ENCODE results near the gene EFCAB6. TPM values are rescaled to one million over a fixed set of nuclear protein-coding genes. Genes with fewer than 3 reads are reported as not detected.

Gene EFCAB6
- total RNA-seq, 1 experiment from 2014 or later, result 0.94 TPM

DNA sequence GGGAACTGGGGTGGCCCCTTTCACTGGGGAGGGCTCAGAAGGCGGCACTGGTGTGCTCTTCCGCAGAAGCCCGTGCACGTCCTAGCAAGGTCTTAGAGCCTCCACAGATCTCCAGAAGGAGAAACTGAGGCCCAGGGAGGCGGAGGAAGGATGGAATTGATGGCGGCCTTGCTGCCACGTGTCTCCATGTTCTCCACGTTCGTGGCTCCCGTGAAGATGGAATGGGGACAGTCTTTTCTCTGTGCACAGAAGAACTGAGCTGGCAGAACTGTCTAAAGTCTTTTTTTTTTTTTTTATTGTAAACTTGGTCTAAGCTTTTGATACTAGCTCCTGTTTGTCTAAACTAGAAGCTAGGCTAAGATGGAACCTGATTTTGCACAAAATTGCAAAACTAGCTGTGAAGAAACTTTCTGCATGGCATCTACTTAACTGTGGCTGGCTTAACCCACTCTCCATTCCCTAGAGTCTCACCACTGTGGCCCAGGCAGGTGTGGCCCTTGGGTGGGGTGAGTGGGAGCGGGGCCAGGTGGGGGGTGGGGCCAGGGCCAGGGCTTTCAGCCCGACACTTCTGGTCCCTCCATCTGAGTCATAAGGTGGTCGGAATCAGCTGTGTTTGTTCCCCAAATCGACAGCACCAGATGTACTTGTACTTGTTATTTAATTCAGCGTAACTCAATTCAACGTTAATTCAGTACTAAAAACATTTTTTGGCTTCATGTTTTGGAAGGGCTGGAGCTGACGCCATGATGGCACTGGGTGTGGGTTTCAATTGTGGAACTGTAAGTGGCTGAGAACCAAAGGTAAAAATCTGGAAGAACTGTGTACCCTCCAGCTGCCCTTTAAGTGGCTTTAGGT, 279.6 kb downstream of the EFCAB6 start:
- ATAC-seq (no peak), DNase-seq (ENCODE audit: low spot score) (no peak)
- H3K4me3 Mint-ChIP-seq, result no peak overlapping the region
- peaks cover 20% of the 10 kb centered on the region for H3K9me3 Mint-ChIP-seq
- ChIA-PET CTCF (interaction anchor here (0.8 to 1.0 kb wide), 2 partner anchors 10 to 352 kb away, joined by 3 read pairs; no protein-coding TSS in a partner anchor), POLR2A (no interaction called here)
- TF ChIP-seq, protein P1, sequence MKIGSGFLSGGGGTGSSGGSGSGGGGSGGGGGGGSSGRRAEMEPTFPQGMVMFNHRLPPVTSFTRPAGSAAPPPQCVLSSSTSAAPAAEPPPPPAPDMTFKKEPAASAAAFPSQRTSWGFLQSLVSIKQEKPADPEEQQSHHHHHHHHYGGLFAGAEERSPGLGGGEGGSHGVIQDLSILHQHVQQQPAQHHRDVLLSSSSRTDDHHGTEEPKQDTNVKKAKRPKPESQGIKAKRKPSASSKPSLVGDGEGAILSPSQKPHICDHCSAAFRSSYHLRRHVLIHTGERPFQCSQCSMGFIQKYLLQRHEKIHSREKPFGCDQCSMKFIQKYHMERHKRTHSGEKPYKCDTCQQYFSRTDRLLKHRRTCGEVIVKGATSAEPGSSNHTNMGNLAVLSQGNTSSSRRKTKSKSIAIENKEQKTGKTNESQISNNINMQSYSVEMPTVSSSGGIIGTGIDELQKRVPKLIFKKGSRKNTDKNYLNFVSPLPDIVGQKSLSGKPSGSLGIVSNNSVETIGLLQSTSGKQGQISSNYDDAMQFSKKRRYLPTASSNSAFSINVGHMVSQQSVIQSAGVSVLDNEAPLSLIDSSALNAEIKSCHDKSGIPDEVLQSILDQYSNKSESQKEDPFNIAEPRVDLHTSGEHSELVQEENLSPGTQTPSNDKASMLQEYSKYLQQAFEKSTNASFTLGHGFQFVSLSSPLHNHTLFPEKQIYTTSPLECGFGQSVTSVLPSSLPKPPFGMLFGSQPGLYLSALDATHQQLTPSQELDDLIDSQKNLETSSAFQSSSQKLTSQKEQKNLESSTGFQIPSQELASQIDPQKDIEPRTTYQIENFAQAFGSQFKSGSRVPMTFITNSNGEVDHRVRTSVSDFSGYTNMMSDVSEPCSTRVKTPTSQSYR (CRISPR knock-in tag; IDR thresholded peaks at IDR 0.05), result no peak
- no peak overlapping the region for H3K27ac Mint-ChIP-seq
- no peaks in the 10 kb centered on the region; the same call in 1 of the 2 replicates for H3K27me3 Mint-ChIP-seq (ENCODE audit: low read depth)
- H3K4me1 Mint-ChIP-seq, result peaks cover 7% of the 10 kb centered on the region; the same call in 1 of the 2 replicates
- H3K36me3 Mint-ChIP-seq, result peaks cover 16% of the 10 kb centered on the region

DNA sequence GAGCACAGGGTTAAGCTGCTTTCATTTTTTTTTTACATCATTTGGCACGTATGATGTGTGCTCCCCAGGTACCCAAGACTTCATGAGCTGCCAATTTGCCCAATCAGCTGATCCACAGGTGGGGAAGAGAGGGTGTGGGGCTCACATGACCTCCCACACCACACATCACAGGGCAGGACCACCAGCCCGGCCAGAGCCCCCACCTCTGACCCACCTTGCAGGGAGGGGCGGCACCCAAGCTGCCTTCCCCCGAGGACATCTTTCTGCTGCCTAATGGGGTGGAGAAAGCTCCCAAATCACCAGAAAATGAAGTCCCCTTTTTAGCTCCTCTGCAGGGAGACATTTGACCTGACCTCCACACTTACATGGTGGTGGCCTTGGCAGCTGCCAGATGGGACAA, 280.5 kb downstream of the EFCAB6 start:
- peaks cover 11% of the 10 kb centered on the region for H3K9me3 Mint-ChIP-seq
- peaks cover 10% of the 10 kb centered on the region for H3K36me3 Mint-ChIP-seq
- ATAC-seq (no peak), DNase-seq (ENCODE audit: low spot score) (no peak)
- peaks cover 7% of the 10 kb centered on the region; the same call in 1 of the 2 replicates for H3K4me1 Mint-ChIP-seq
- no peaks in the 10 kb centered on the region; the same call in 1 of the 2 replicates for H3K27me3 Mint-ChIP-seq (ENCODE audit: low read depth)
- CTCF ChIA-PET, result interaction anchor here (0.8 to 3.0 kb wide), 4 partner anchors 9 to 353 kb away, joined by 3 to 14 read pairs (median 3); no protein-coding TSS in a partner anchor
- H3K27ac Mint-ChIP-seq, result no peak overlapping the region
- H3K4me3 Mint-ChIP-seq, result no peak overlapping the region
- POLR2A ChIA-PET, result no interaction called here
- TF ChIP-seq CREB1 (CRISPR knock-in tag; IDR thresholded peaks at IDR 0.05) (no peak), RELA (CRISPR knock-in tag; IDR thresholded peaks at IDR 0.05; ENCODE audit: borderline replicate concordance) (no peak), ZNF396 (CRISPR knock-in tag; IDR thresholded peaks at IDR 0.05; ENCODE audit: borderline replicate concordance) (no peak), JAZF1 (CRISPR knock-in tag; IDR thresholded peaks at IDR 0.05) (no peak), SMAD4 (CRISPR knock-in tag; IDR thresholded peaks at IDR 0.05) (no peak), ELF4 (CRISPR knock-in tag; IDR thresholded peaks at IDR 0.05; ENCODE audit: low read depth) (no peak), SMAD3 (CRISPR knock-in tag; IDR thresholded peaks at IDR 0.05; ENCODE audit: borderline replicate concordance) (no peak), TP53 (CRISPR knock-in tag; IDR thresholded peaks at IDR 0.05) (no peak), NFATC4 (CRISPR knock-in tag; IDR thresholded peaks at IDR 0.05) (no peak), ZNF423 (CRISPR knock-in tag; IDR thresholded peaks at IDR 0.05) (no peak), GRHL2 (CRISPR knock-in tag; IDR thresholded peaks at IDR 0.05; ENCODE audit: insufficient replicate concordance, severe bottlenecking) (no peak)
- TF ChIP-seq, protein P2, sequence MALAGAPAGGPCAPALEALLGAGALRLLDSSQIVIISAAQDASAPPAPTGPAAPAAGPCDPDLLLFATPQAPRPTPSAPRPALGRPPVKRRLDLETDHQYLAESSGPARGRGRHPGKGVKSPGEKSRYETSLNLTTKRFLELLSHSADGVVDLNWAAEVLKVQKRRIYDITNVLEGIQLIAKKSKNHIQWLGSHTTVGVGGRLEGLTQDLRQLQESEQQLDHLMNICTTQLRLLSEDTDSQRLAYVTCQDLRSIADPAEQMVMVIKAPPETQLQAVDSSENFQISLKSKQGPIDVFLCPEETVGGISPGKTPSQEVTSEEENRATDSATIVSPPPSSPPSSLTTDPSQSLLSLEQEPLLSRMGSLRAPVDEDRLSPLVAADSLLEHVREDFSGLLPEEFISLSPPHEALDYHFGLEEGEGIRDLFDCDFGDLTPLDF (CRISPR knock-in tag; IDR thresholded peaks at IDR 0.05), result no peak
- TF ChIP-seq, protein P3, sequence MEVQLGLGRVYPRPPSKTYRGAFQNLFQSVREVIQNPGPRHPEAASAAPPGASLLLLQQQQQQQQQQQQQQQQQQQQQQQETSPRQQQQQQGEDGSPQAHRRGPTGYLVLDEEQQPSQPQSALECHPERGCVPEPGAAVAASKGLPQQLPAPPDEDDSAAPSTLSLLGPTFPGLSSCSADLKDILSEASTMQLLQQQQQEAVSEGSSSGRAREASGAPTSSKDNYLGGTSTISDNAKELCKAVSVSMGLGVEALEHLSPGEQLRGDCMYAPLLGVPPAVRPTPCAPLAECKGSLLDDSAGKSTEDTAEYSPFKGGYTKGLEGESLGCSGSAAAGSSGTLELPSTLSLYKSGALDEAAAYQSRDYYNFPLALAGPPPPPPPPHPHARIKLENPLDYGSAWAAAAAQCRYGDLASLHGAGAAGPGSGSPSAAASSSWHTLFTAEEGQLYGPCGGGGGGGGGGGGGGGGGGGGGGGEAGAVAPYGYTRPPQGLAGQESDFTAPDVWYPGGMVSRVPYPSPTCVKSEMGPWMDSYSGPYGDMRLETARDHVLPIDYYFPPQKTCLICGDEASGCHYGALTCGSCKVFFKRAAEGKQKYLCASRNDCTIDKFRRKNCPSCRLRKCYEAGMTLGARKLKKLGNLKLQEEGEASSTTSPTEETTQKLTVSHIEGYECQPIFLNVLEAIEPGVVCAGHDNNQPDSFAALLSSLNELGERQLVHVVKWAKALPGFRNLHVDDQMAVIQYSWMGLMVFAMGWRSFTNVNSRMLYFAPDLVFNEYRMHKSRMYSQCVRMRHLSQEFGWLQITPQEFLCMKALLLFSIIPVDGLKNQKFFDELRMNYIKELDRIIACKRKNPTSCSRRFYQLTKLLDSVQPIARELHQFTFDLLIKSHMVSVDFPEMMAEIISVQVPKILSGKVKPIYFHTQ (CRISPR knock-in tag; IDR thresholded peaks at IDR 0.05), result no peak
- TF ChIP-seq, protein P4, sequence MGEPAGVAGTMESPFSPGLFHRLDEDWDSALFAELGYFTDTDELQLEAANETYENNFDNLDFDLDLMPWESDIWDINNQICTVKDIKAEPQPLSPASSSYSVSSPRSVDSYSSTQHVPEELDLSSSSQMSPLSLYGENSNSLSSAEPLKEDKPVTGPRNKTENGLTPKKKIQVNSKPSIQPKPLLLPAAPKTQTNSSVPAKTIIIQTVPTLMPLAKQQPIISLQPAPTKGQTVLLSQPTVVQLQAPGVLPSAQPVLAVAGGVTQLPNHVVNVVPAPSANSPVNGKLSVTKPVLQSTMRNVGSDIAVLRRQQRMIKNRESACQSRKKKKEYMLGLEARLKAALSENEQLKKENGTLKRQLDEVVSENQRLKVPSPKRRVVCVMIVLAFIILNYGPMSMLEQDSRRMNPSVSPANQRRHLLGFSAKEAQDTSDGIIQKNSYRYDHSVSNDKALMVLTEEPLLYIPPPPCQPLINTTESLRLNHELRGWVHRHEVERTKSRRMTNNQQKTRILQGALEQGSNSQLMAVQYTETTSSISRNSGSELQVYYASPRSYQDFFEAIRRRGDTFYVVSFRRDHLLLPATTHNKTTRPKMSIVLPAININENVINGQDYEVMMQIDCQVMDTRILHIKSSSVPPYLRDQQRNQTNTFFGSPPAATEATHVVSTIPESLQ (CRISPR knock-in tag; IDR thresholded peaks at IDR 0.05), result no peak
- TF ChIP-seq, protein P5, sequence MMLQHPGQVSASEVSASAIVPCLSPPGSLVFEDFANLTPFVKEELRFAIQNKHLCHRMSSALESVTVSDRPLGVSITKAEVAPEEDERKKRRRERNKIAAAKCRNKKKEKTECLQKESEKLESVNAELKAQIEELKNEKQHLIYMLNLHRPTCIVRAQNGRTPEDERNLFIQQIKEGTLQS (CRISPR knock-in tag; conservative IDR thresholded peaks at IDR 0.05), result no peak
- TF ChIP-seq, protein P6, sequence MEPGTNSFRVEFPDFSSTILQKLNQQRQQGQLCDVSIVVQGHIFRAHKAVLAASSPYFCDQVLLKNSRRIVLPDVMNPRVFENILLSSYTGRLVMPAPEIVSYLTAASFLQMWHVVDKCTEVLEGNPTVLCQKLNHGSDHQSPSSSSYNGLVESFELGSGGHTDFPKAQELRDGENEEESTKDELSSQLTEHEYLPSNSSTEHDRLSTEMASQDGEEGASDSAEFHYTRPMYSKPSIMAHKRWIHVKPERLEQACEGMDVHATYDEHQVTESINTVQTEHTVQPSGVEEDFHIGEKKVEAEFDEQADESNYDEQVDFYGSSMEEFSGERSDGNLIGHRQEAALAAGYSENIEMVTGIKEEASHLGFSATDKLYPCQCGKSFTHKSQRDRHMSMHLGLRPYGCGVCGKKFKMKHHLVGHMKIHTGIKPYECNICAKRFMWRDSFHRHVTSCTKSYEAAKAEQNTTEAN (CRISPR knock-in tag; IDR thresholded peaks at IDR 0.05), result no peak
- TF ChIP-seq, protein P7, sequence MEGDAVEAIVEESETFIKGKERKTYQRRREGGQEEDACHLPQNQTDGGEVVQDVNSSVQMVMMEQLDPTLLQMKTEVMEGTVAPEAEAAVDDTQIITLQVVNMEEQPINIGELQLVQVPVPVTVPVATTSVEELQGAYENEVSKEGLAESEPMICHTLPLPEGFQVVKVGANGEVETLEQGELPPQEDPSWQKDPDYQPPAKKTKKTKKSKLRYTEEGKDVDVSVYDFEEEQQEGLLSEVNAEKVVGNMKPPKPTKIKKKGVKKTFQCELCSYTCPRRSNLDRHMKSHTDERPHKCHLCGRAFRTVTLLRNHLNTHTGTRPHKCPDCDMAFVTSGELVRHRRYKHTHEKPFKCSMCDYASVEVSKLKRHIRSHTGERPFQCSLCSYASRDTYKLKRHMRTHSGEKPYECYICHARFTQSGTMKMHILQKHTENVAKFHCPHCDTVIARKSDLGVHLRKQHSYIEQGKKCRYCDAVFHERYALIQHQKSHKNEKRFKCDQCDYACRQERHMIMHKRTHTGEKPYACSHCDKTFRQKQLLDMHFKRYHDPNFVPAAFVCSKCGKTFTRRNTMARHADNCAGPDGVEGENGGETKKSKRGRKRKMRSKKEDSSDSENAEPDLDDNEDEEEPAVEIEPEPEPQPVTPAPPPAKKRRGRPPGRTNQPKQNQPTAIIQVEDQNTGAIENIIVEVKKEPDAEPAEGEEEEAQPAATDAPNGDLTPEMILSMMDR (IDR thresholded peaks at IDR 0.05), result no peak
